GOT3 (cell line): ENCODE data around the gene TBC1D21.

Source experiments
- DNase-seq: peaks from one replicate; lab custom pipeline; 2025; ENCODE audit warnings: mixed read lengths; lab: John Stamatoyannopoulos, UW

TBC1D21 gene

GRCh38 chr15:73908822-73909122 lies 35.4 kb downstream of the TBC1D21 start:
- DNase-seq, result no peak

DNA sequence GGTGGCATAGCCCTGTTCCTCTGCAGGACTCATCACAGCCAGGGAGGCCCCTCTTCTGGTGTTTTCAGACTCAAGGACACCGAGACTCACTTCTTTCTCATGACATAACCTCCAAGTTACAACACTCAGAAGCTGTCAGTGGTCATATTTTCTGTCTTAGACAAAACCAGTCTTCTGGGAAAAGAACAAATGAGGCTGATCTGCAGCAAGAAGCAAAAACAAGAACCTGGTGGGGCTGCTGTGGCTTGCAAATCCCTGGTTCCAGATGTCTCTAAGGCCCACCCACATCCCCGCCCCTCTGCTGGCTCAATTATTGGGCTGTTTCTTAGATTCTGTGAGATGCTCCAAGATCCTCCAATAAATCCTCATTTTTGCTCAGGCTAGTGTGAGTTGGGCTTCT lies 36.3 kb downstream of the TBC1D21 start:
- no peak for DNase-seq

GRCh38 chr15:73910522-73911303 lies 37.3 kb downstream of the TBC1D21 start:
- no peak for DNase-seq

GRCh38 chr15:73912030-73912596 lies 38.7 kb downstream of the TBC1D21 start:
- no peak for DNase-seq

DNA sequence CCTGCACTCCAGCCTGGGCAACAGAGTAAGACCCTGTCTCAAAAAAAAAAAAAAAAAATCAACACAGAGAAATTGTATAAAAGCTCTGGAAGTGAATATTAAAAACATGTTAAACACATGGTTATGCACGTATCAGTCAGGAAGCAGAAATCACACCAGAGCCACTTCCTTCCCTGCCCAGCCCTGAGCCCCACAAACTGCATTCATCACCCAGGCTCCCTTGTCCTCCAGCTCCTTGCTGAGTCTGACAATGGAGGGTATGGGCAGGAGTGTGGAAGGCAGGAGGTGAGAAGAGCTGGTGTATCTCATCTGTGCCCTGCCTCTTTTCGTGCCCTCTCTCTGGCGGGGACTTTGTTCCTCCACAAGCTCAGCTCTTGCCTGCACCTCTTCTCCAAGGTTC lies 40.8 kb downstream of the TBC1D21 start:
- DNase-seq, result no peak

- no peak for DNase-seq
Observed at GRCh38 chr15:73915082-73915481, 41.7 kb downstream of the TBC1D21 start.

DNA sequence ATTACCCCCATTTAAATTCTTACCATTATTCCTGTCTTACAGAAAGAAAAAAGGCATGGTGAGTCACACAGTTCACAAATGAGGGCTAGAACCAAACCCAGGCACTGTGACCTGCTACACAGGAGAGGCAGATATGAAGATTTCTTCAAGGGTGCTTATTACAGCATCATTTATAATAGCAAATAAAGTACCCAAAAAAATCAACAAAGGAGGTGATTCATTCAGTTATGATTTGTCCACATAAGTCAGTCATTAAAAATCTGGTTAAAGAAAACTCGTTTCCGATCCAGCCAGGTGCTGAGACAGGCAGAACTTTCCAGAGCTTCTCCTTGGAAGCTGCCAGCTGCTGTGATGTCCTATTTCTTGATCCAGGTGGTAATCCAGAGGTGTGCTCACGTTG lies 45.4 kb downstream of the TBC1D21 start:
- DNase-seq, result no peak

DNA sequence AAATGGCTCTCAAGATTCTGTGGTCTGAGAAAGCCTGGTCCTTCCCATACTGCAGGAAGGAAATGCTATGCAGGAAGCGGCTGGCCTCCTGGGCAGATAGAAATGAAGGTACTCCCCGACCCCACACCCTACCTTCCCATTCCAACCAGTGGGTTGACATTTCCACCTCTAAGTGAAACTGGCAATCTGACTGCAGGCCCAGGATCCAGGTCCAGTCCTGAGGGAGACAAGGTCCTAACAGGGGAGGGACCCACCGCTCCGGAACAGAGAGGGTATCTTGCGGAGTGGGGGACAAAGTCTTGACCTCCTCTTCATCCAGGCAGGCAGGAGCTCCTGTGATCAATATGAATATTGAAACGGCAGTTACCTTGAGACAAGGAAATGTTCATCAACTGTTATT lies 46.3 kb downstream of the TBC1D21 start:
- DNase-seq, result no peak

DNA sequence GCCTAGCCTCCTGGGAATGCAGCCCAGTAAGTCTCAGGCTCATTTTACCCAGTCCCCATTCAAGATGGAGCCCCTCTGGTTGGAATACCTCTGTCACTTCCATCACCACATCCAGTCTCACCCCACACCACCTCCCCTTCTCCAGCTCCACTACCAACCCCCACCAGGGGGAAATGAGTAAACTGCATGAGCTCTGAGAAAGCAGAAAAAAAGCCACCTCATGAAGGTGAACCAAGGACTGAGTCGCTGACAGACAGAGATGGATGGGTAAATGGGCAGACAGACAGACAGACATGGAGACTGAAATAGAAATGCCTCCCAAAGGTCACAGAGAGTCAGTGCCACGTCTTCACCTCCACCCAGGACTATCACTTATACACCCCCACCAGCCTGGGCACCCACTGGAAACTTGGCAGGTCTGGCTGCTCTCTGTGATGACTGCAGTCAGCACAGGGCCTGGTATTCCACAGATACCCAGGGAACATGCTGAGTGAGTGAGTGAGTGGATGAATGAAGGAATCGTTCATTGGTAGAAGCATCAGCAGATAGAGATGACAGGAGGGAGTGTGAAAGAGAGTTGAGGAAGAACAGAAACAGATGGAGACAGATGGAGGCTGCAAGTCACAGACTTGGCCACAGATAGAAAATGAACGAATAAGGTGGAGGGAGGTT lies 48.0 kb downstream of the TBC1D21 start:
- no peak for DNase-seq

DNA sequence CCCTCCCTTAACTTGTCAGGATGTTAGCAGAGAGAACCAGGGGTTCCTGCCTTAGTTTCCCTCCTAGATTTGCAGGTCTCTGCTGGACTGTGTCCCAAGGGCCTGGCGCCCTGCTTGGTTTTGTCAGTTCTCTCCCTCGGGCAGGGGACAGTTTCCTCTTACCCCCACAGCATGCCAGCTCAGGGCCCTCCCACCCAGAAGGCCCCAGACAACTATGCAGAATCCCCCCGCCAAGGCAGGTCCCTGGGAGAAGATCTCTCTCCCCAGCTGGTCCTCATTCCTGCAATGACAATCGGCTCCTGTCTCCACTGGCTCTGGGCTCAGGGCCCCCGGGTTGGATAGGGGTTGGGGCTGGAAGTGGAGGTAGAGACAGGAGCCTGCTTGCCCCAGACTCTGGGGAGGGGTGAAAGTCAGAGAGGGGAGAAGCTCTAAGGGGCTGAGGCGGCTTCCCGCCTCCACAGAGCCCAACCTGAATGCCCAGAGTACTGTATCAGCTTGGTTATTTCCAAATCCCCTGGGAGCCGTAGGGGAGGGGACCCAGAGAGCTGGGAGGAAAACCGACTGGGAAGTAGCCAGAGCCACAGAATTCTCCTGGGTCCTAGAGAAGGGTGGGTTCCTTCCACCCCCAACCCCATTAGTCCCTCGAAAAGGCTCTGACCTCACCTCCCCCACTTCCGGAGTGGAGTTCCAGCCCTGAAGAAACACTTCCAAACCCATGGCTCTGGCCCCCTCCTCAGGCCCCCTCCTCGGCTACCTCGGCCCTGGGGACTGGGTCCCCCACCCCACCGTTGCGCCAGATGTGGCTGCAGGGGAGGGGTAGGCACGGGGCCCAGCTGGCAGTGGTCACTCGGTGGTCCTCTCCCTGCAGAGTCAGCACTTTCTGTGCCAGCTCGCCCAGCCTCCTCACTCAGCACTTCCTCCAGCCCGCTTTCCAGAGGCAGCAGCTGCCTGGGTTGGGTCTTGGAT lies 49.1 kb downstream of the TBC1D21 start:
- DNase-seq, result no peak

GRCh38 chr15:73923156-73923487 lies 49.8 kb downstream of the TBC1D21 start:
- DNase-seq, result no peak

GRCh38 chr15:73923488-73924164 lies 50.3 kb downstream of the TBC1D21 start:
- no peak for DNase-seq

- no peak for DNase-seq
Observed at GRCh38 chr15:73924171-73924921, 51.0 kb downstream of the TBC1D21 start.

GRCh38 chr15:73925848-73926218 lies 52.5 kb downstream of the TBC1D21 start:
- DNase-seq, result no peak

DNA sequence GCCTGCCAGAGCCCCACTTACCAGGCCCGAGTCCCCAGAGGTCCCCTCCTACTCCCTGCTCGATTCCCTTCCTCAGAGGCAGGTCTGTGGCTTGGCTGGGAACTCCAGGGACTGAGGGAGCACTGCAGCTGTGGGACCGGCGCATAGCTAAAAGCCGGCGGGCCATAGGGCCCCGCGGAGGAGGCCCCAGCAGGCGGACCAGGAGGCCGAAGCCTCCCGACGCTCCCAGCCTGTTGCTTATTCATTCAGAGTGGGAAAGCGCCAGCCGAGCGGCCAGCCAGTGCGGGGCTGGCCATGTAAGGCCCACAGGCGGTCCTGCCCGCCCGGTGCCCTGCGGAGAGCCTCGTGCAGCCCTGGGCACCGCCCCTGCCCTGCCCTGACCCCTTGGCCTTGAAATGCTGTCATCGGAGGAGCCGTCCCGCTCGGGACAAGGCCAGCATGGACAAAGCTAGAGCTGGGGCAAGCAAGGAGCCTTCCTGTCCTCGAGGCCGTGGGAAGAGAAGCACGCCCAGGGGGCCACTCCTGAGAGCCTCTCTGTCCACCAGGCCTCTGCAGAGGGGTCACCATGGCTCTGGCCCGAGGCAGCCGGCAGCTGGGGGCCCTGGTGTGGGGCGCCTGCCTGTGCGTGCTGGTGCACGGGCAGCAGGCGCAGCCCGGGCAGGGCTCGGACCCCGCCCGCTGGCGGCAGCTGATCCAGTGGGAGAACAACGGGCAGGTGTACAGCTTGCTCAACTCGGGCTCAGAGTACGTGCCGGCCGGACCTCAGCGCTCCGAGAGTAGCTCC lies 53.0 kb downstream of the TBC1D21 start, which contains the start of gene LOXL1:
LOXL1 (plus strand) TSS at position 244 of the 784 bp plus-strand sequence; CDS start at position 566, 322 bp downstream.
- peak; percentile 59 for DNase-seq

DNA sequence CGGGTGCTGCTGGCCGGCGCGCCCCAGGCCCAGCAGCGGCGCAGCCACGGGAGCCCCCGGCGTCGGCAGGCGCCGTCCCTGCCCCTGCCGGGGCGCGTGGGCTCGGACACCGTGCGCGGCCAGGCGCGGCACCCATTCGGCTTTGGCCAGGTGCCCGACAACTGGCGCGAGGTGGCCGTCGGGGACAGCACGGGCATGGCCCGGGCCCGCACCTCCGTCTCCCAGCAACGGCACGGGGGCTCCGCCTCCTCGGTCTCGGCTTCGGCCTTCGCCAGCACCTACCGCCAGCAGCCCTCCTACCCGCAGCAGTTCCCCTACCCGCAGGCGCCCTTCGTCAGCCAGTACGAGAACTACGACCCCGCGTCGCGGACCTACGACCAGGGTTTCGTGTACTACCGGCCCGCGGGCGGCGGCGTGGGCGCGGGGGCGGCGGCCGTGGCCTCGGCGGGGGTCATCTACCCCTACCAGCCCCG lies 53.7 kb downstream of the TBC1D21 start:
- DNase-seq, result no peak

GRCh38 chr15:73927476-73928240 lies 54.3 kb downstream of the TBC1D21 start:
- no peak for DNase-seq

GRCh38 chr15:73928241-73928579 lies 54.8 kb downstream of the TBC1D21 start:
- DNase-seq, result no peak

DNA sequence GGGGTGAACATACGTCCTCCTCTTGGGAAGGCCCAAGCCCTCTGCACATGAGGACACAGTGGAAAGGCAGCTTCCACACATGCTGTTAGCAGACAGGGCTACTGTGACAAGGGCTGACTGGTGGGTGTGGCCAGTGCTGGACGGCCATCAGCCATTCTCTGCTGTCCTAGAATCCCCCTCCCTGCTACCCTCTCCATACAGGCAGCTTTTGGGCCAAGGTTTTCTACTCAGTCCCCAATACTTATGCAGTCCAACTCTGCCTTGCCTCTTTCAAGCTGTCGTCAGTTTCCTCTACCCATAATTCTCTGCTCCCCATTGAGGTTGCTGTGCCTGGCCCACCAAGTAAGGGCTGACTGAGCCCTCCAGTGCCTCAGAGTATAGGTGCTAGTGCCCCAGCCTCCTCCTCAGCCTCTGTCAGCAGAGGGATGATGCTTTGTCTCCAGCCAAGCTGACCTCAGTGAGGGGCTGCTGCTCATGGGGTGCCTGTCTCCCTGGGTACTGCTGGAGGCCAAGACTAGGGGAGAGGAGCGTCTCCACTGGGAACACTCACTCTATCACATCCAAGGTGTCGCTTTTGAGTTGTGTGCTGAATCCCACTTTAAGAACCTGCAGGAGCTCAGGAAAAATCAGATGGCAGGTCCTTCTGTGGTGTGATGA lies 55.7 kb downstream of the TBC1D21 start:
- no peak for DNase-seq
